ENCODE data around the gene NEIL3. TPM values are rescaled to one million over a fixed set of nuclear protein-coding genes. Genes with fewer than 3 reads are reported as not detected.

NEIL3 gene
- total and polyA plus RNA-seq, 2 donors (not counting 1 experiment from before 2014, with no cell fraction given): 0.15 TPM; not detected in 1

- intact Hi-C loops (cut with micrococcal nuclease): no loop called here
- H3K27ac ChIP-seq (ENCODE audit: low read length in 2 of 2): no peak overlapping the region
- Mint-ChIP-seq H3K27me3 (no peaks in the 10 kb centered on the region), H3K9me3 (ENCODE audit: insufficient read depth) (peaks cover 6% of the 10 kb centered on the region), H3K4me1 (no peaks in the 10 kb centered on the region), H3K27ac (no peak overlapping the region), H3K4me3 (no peak overlapping the region)
- H2AFZ ChIP-seq (ENCODE audit: insufficient read depth, low read depth, low read length, poor library complexity, severe bottlenecking): no peak overlapping the region
- H3K9me3 ChIP-seq (ENCODE audit: control extremely low read depth in 1 of 3, control insufficient read depth in 2 of 3, insufficient read depth in 1 of 3, low read length in 2 of 3): peaks cover 0 to 9% (median 3%) of the 10 kb centered on the region in 3 donors
- H3K4me1 ChIP-seq (ENCODE audit: control insufficient read depth in 2 of 2, insufficient read depth in 2 of 2, low read length in 2 of 2): no peaks in the 10 kb centered on the region
- DNase-seq (no peak), ATAC-seq (ENCODE audit: low read depth) (no peak)
- H3K36me3 ChIP-seq (replicated peaks in 1 of 2; ENCODE audit: control extremely low read depth in 1 of 2, control insufficient read depth in 1 of 2, extremely low read depth in 1 of 2, insufficient read depth in 2 of 2, low read length in 1 of 2): no peaks in the 10 kb centered on the region
- WGBS (ENCODE audit: insufficient coverage): no CpG with 5 or more reads among the region's 4 CpGs
- no peaks in the 10 kb centered on the region for H3K79me2 ChIP-seq (ENCODE audit: control insufficient read depth, insufficient read depth, low read length)
- no peak overlapping the region for H3K4me2 ChIP-seq (replicated peaks; ENCODE audit: low read depth, low read length, poor library complexity, severe bottlenecking)
- no peaks in the 10 kb centered on the region for H4K20me1 ChIP-seq (ENCODE audit: control insufficient read depth, insufficient read depth, low read length, poor library complexity, severe bottlenecking)
- H3K9ac ChIP-seq (ENCODE audit: low read length): no peak overlapping the region
- no peaks in the 10 kb centered on the region for H3K27me3 ChIP-seq (replicated peaks in 1 of 4; ENCODE audit: control extremely low read depth in 1 of 4, control insufficient read depth in 3 of 4, insufficient read depth in 4 of 4, low read length in 3 of 4)
- TF ChIP-seq EZH2 (IDR thresholded peaks at IDR 0.05; ENCODE audit: borderline replicate concordance, insufficient read depth, low read depth, low read length, poor library complexity, severe bottlenecking): no peak
- TF ChIP-seq CTCF (IDR thresholded peaks at IDR 0.05): no peak
- CTCF ChIA-PET: no interaction called here
- POLR2A ChIA-PET: no interaction called here
- no peak overlapping the region for H3K4me3 ChIP-seq (ENCODE audit: control extremely low read depth in 1 of 5, extremely low read depth in 1 of 5, insufficient read depth in 1 of 5, low read depth in 2 of 5, low read length in 4 of 5)
Measured at GRCh38 chr4:177301126-177301639, 8.5 kb upstream of the NEIL3 start.

GRCh38 chr4:177302371-177303100, 7.1 kb upstream of the NEIL3 start:
- peaks cover 0 to 7% (median 0%) of the 10 kb centered on the region in 3 donors for H3K9me3 ChIP-seq (ENCODE audit: control extremely low read depth in 1 of 3, control insufficient read depth in 2 of 3, insufficient read depth in 1 of 3, low read length in 2 of 3)

More at GRCh38 chr4:177302371-177303100, 7.1 kb upstream of the NEIL3 start:
- Histone ChIP-seq H2AFZ (ENCODE audit: insufficient read depth, low read depth, low read length, poor library complexity, severe bottlenecking) (no peak overlapping the region), H3K27me3 (replicated peaks in 1 of 4; ENCODE audit: control extremely low read depth in 1 of 4, control insufficient read depth in 3 of 4, insufficient read depth in 4 of 4, low read length in 3 of 4) (no peaks in the 10 kb centered on the region), H3K4me2 (replicated peaks; ENCODE audit: low read depth, low read length, poor library complexity, severe bottlenecking) (no peak overlapping the region), H3K9ac (ENCODE audit: low read length) (no peak overlapping the region), H4K20me1 (ENCODE audit: control insufficient read depth, insufficient read depth, low read length, poor library complexity, severe bottlenecking) (no peaks in the 10 kb centered on the region), H3K4me3 (ENCODE audit: control extremely low read depth in 1 of 5, extremely low read depth in 1 of 5, insufficient read depth in 1 of 5, low read depth in 2 of 5, low read length in 4 of 5) (no peak overlapping the region), H3K79me2 (ENCODE audit: control insufficient read depth, insufficient read depth, low read length) (no peaks in the 10 kb centered on the region), H3K36me3 (replicated peaks in 1 of 2; ENCODE audit: control extremely low read depth in 1 of 2, control insufficient read depth in 1 of 2, extremely low read depth in 1 of 2, insufficient read depth in 2 of 2, low read length in 1 of 2) (no peaks in the 10 kb centered on the region), H3K27ac (ENCODE audit: low read length in 2 of 2) (no peak overlapping the region), H3K4me1 (ENCODE audit: control insufficient read depth in 2 of 2, insufficient read depth in 2 of 2, low read length in 2 of 2) (no peaks in the 10 kb centered on the region)
- DNase-seq: no peak
- WGBS (ENCODE audit: insufficient coverage): no CpG with 5 or more reads among the region's 4 CpGs
- POLR2A ChIA-PET: no interaction called here
- H3K9me3 Mint-ChIP-seq (ENCODE audit: insufficient read depth): peaks cover 6% of the 10 kb centered on the region
- H3K4me3 Mint-ChIP-seq: no peak overlapping the region
- ATAC-seq (ENCODE audit: low read depth): no peak
- no peaks in the 10 kb centered on the region for H3K27me3 Mint-ChIP-seq
- intact Hi-C loops (cut with micrococcal nuclease): no loop called here
- TF ChIP-seq EZH2 (IDR thresholded peaks at IDR 0.05; ENCODE audit: borderline replicate concordance, insufficient read depth, low read depth, low read length, poor library complexity, severe bottlenecking) (no peak), CTCF (IDR thresholded peaks at IDR 0.05) (no peak)
- no peaks in the 10 kb centered on the region for H3K4me1 Mint-ChIP-seq
- H3K27ac Mint-ChIP-seq: no peak overlapping the region
- CTCF ChIA-PET: no interaction called here
